Measurements from ENCODE around the gene PRKAG1. TPM values are rescaled to one million over a fixed set of nuclear protein-coding genes. Genes with fewer than 3 reads are reported as not detected.
A peak's percentile ranks its signal among the peaks of the same experiment; 100 is the strongest.

PRKAG1 gene
- total RNA-seq, 1 experiment from 2014 or later = 34.2 TPM

DNA sequence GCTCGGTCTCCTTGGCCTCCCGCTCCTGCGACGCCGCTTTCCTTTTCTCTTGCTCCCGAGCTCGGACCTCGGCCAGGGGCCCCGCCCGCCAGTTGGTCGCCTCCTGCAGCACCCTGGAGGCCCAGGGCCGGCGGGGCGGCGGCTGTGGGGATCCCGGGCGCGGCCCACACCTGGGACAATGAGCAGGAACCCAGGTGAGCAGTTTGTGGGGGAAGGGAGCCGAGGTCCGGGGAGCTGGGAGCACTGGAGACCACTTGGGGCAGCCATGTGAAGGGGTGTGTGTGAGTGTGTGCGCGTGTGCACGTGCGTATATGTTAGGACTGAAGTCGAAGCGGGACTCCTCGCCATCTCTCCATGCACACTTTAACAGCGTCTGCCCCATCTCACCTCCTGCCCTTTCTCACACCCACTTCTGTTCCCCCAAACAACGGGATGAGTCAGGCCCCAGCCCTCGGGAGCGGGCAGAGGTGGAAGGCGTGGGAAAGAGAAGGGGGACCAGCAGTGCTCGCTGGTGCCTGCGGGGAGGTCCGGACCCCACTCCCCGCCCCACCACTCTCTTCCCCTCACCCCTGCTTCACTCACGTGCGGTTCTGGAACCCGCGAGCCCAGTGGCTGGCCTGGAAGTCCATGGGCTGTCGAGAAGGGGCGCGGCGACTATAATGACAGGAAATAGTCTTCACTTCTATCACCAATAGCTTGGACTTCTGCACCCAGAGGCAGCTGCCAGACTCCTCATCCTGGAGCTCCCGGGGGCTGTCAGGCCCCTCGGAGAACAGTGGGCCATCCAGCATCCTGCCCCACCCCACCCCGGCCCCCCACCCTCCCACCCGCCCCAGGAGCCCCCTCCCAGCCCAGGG is 19.9 kb downstream of the PRKAG1 start:
- TF ChIP-seq, protein P1, sequence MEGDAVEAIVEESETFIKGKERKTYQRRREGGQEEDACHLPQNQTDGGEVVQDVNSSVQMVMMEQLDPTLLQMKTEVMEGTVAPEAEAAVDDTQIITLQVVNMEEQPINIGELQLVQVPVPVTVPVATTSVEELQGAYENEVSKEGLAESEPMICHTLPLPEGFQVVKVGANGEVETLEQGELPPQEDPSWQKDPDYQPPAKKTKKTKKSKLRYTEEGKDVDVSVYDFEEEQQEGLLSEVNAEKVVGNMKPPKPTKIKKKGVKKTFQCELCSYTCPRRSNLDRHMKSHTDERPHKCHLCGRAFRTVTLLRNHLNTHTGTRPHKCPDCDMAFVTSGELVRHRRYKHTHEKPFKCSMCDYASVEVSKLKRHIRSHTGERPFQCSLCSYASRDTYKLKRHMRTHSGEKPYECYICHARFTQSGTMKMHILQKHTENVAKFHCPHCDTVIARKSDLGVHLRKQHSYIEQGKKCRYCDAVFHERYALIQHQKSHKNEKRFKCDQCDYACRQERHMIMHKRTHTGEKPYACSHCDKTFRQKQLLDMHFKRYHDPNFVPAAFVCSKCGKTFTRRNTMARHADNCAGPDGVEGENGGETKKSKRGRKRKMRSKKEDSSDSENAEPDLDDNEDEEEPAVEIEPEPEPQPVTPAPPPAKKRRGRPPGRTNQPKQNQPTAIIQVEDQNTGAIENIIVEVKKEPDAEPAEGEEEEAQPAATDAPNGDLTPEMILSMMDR (IDR thresholded peaks at IDR 0.05; ENCODE audit: unreplicated experiment) = no peak
- no peak overlapping the region for H3K27ac Mint-ChIP-seq (ENCODE audit: unreplicated experiment)

GRCh38 chr12:48997719-48998496 is 20.7 kb downstream of the PRKAG1 start:
- TF ChIP-seq, protein P1 (IDR thresholded peaks at IDR 0.05; ENCODE audit: unreplicated experiment) = no peak
- peak; percentile 28 for DNase-seq
- Mint-ChIP-seq H3K27me3 (ENCODE audit: unreplicated experiment) (peaks cover 30% of the 10 kb centered on the region), H3K4me3 (ENCODE audit: low read depth, unreplicated experiment) (peak overlapping the region; percentile 68), H3K36me3 (ENCODE audit: insufficient read depth, unreplicated experiment) (peaks cover 5% of the 10 kb centered on the region), H3K27ac (ENCODE audit: unreplicated experiment) (no peak overlapping the region), H3K4me1 (ENCODE audit: low read depth, unreplicated experiment) (peaks cover 17% of the 10 kb centered on the region), H3K9me3 (ENCODE audit: low read depth, unreplicated experiment) (no peaks in the 10 kb centered on the region)
- BruUV-seq (replicated peaks) = no TSS peak
- intact Hi-C loops (cut with micrococcal nuclease; ENCODE audit: unreplicated experiment) = loop anchor here (5.0 kb wide), 1 partner anchor 146 kb away; the partner anchor contains the start of gene DDX23
- CTCF ChIA-PET = interaction anchor here (1.4 to 1.7 kb wide), 3 partner anchors 10 to 20 kb away, joined by 4 to 8 read pairs (median 5); partner anchors contain the start of gene PRKAG1

More for the DNA sequence above, 19.9 kb downstream of the PRKAG1 start:
- Mint-ChIP-seq H3K9me3 (ENCODE audit: low read depth, unreplicated experiment) (no peaks in the 10 kb centered on the region), H3K4me3 (ENCODE audit: low read depth, unreplicated experiment) (peak overlapping the region; percentile 68), H3K27me3 (ENCODE audit: unreplicated experiment) (peaks cover 22% of the 10 kb centered on the region), H3K36me3 (ENCODE audit: insufficient read depth, unreplicated experiment) (peaks cover 5% of the 10 kb centered on the region), H3K4me1 (ENCODE audit: low read depth, unreplicated experiment) (peaks cover 17% of the 10 kb centered on the region)
- no TSS peak for BruUV-seq (replicated peaks)
- peak; percentile 17 for DNase-seq
- intact Hi-C loops (cut with micrococcal nuclease; ENCODE audit: unreplicated experiment) = loop anchor here (5.0 kb wide), 1 partner anchor 146 kb away; the partner anchor contains the start of gene DDX23
- CTCF ChIA-PET = interaction anchor here (1.6 kb wide), 1 partner anchor 19 kb away, joined by 5 read pairs; the partner anchor contains the start of gene PRKAG1

DNA sequence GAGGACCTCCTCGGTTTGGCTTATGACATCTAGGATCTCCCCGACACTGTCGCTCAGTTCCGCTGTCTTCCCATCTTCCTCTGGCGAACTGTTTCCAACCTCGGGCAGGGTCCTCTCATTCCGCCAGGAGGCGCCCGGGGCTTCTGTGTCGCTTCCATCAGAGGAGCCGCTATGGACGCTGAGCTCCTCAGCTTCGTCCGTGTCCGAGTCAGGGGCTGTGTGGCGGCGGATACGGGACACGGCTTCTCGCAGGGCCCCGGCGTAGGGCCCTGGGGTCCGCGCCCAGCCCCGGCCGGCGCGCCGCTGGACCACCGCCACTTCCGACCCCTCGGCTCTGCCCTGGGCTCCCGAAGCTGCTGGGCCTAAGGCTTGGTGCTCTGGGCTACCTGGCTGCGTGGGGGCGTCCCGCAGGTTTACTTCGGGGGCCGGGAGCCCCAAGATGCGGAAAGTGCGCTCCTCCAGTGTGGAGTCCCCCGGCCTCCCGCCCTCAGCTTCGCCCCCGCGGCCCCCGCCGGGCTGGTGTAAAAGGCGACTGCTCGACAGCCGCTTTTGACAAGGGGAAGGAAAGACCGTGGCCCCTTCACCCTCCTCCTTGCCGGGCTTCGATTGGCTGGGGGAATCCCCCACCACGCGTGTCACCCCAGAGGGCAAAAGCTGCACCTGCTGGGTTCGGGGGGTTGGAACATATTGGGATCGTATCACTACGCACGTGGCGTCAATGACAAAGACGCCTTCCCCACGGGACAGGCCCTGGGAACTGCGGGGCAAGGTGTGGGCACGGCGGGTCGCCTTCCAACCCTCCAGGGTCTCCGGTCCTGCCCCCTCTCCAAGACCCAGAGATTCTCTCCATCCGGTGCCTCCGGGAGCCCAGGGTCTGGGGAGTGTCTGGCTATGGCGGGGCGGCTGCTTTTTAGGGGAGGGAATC is 21.5 kb downstream of the PRKAG1 start:
- no peaks in the 10 kb centered on the region for H3K9me3 Mint-ChIP-seq (ENCODE audit: low read depth, unreplicated experiment)
- peaks cover 17% of the 10 kb centered on the region for H3K4me1 Mint-ChIP-seq (ENCODE audit: low read depth, unreplicated experiment)
- DNase-seq = peak; percentile 57
- no TSS peak for BruUV-seq (replicated peaks)
- CTCF ChIA-PET = interaction anchor here (0.8 to 1.7 kb wide), 5 partner anchors 9 to 144 kb away, joined by 3 to 8 read pairs (median 4); partner anchors contain the start of gene PRKAG1
- H3K27ac Mint-ChIP-seq (ENCODE audit: unreplicated experiment) = no peak overlapping the region
- no peak overlapping the region for H3K4me3 Mint-ChIP-seq (ENCODE audit: low read depth, unreplicated experiment)
- TF ChIP-seq, protein P1 (IDR thresholded peaks at IDR 0.05; ENCODE audit: unreplicated experiment) = no peak
- intact Hi-C loops (cut with micrococcal nuclease; ENCODE audit: unreplicated experiment) = loop anchor here (5.0 kb wide), 1 partner anchor 145 kb away; the partner anchor contains the start of gene DDX23
- H3K36me3 Mint-ChIP-seq (ENCODE audit: insufficient read depth, unreplicated experiment) = peaks cover 5% of the 10 kb centered on the region
- peaks cover 32% of the 10 kb centered on the region for H3K27me3 Mint-ChIP-seq (ENCODE audit: unreplicated experiment)

Data from Calu3 (cell line).